Choroid plexus epithelial cell (primary cell): ENCODE measurements around the gene LPAR1.

Experiments used
- DNase-seq: peaks from one replicate; pipeline ENCODE4 v3.0.0-alpha.2; 2010; ENCODE audit warnings: low read depth
- H3K4me3 ChIP-seq: 2 replicates; pipeline ENCODE4 v1.5.1; 2011; ENCODE audit warnings: low read depth, mild to moderate bottlenecking, control low read depth, low read length, moderate library complexity
- TF ChIP-seq, protein P1 (sequence below): conservative IDR thresholded peaks from 2 replicates; pipeline ENCODE4 v1.5.1; 2011; ENCODE audit warnings: low read depth, mild to moderate bottlenecking, control low read depth, inconsistent platforms, low read length, moderate library complexity

Gene LPAR1

GRCh38 chr9:110995420-110996340 is 42.6 kb downstream of the LPAR1 start:
- no peak overlapping the region for H3K4me3 ChIP-seq
- TF ChIP-seq, protein P1, sequence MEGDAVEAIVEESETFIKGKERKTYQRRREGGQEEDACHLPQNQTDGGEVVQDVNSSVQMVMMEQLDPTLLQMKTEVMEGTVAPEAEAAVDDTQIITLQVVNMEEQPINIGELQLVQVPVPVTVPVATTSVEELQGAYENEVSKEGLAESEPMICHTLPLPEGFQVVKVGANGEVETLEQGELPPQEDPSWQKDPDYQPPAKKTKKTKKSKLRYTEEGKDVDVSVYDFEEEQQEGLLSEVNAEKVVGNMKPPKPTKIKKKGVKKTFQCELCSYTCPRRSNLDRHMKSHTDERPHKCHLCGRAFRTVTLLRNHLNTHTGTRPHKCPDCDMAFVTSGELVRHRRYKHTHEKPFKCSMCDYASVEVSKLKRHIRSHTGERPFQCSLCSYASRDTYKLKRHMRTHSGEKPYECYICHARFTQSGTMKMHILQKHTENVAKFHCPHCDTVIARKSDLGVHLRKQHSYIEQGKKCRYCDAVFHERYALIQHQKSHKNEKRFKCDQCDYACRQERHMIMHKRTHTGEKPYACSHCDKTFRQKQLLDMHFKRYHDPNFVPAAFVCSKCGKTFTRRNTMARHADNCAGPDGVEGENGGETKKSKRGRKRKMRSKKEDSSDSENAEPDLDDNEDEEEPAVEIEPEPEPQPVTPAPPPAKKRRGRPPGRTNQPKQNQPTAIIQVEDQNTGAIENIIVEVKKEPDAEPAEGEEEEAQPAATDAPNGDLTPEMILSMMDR = no peak
- peak; percentile 75 for DNase-seq

- DNase-seq = peak; percentile 71
- H3K4me3 ChIP-seq = no peak overlapping the region
Observed at GRCh38 chr9:110994771-110995241, 43.5 kb downstream of the LPAR1 start.

GRCh38 chr9:110990481-110990880 is 47.8 kb downstream of the LPAR1 start:
- no peak overlapping the region for H3K4me3 ChIP-seq
- TF ChIP-seq, protein P1 = no peak
- DNase-seq = no peak

More at GRCh38 chr9:110994771-110995241, 43.5 kb downstream of the LPAR1 start:
- TF ChIP-seq, protein P1 = no peak

- H3K4me3 ChIP-seq = no peak overlapping the region
- TF ChIP-seq, protein P1 = no peak
Observed at GRCh38 chr9:110986529-110986928, 51.7 kb downstream of the LPAR1 start.

DNA sequence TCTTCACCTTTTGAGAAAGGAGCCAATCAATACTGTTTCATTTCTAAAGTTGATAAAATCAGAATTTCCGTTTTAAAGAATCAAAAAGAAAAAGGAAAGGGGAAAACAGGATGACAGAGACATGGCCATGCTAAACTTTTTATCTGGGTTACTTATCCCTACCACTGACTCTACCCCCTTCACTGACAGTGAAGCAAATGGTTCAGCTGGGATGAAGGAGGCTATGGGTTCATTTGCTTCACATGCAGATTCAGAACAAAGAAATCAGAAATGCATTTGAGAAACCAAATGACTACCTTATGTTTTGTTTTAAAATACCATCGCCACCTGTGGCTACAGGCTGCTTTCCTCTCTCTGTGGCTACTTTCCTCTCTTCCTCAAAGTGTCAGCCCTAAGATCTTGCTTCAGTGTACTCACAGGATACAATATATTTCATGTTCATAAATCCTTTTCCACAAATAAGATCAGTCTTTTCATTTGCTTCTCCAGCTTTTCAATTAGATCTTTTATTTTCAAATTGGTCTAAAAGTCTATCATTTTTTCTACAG is 53.3 kb downstream of the LPAR1 start:
- H3K4me3 ChIP-seq = no peak overlapping the region
- no peak for DNase-seq
- TF ChIP-seq, protein P1 = no peak

More at GRCh38 chr9:110986529-110986928, 51.7 kb downstream of the LPAR1 start:
- no peak for DNase-seq

- TF ChIP-seq, protein P1 = no peak
- DNase-seq = no peak
- no peak overlapping the region for H3K4me3 ChIP-seq
Observed at GRCh38 chr9:110980261-110980660, 58.0 kb downstream of the LPAR1 start.

GRCh38 chr9:110979636-110980035 is 58.6 kb downstream of the LPAR1 start:
- DNase-seq = peak; percentile 37
- no peak overlapping the region for H3K4me3 ChIP-seq
- TF ChIP-seq, protein P1 = no peak
